Subcutaneous adipose tissue (tissue), 4 donors: ENCODE results near the gene RBM19. TPM values are rescaled to one million over a fixed set of nuclear protein-coding genes. Genes with fewer than 3 reads are reported as not detected.

Experiments used
- CTCF ChIP-seq: fragments of 450-650 bp; IDR thresholded peaks from one replicate; pipeline ENCODE4 v1.5.1; 2016; ENCODE audit warnings: low read depth, mild to moderate bottlenecking, control low read depth, antibody characterized with exemption, moderate library complexity
- total RNA-seq, 4 donors: library from RNA; depleted of rRNA; stranded (reverse); fragments of >200 nt; gene quantifications; one replicate each; pipeline ENCODE4 v1.1.0, GENCODE V29; 2016

RBM19 gene
- total RNA-seq, 4 donors from 2014 or later = 19.2 to 54.4 (median 32.1) TPM

GRCh38 chr12:113991224-113992044 lies 25.3 kb upstream of the RBM19 start:
- TF ChIP-seq CTCF = no peak

- TF ChIP-seq CTCF = no peak
Measured at GRCh38 chr12:113990250-113991223, 24.4 kb upstream of the RBM19 start.

GRCh38 chr12:113988976-113989375 lies 22.9 kb upstream of the RBM19 start:
- TF ChIP-seq CTCF = no peak

- no peak for TF ChIP-seq CTCF
Measured at GRCh38 chr12:113988064-113988451, 21.9 kb upstream of the RBM19 start.

GRCh38 chr12:113987261-113988063 lies 21.3 kb upstream of the RBM19 start:
- no peak for TF ChIP-seq CTCF

GRCh38 chr12:113984464-113984863 lies 18.3 kb upstream of the RBM19 start:
- no peak for TF ChIP-seq CTCF
